ENCODE data around the gene CDS2. TPM values are rescaled to one million over a fixed set of nuclear protein-coding genes. Genes with fewer than 3 reads are reported as not detected.
"Not testable (repeated sequence)": the region's sequence is repeated elsewhere in the genome, so short reads cannot be mapped to it uniquely, and the experiment has no call there.

Gene CDS2
- 54.2 and 62.3 TPM in 2 replicates for total RNA-seq

DNA sequence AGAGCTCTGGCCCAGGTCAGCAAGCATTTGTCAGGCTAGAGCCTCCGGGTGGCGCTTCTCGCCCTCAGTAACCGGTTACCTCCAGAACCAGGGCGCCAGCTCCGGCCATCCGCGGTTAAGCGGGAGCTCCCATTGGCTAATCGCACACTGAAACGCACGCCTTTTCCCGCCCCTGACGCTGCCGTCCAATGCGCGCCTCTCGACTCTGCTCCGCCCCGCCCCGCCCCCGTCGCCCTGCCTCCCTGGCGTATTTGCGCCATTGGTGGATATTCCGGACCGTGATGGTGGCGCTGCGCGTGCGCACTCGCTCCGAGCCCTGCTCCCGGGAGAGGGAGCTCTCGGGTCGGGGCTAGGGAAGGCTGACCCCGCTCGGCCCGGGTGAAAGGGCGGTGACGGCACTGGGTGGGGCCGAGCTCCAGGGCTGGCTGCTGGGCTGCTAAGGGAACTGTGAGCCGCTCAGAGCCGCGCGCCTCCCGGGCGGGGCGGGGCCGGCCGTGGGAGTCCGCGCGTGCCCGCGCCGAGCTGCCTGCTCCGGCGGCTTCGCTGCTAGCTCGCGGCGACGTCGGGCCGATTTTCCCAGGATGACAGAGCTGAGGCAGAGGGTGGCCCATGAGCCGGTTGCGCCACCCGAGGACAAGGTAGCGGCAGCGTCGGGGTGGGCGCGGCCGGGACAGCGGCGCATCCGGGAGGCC is at the start of gene CDS2:
Gene CDS2 (plus strand): TSS at position 497 of the 692 bp plus-strand sequence. CDS start 85 bp downstream, at position 582.
- intact Hi-C loops (cut with micrococcal nuclease) = loop anchor here (1.0 to 10.0 kb wide), 9 partner anchors 7 to 1112 kb away; partner anchors contain the start of genes MCM8, PCNA, RNF24 and TRMT6

DNA sequence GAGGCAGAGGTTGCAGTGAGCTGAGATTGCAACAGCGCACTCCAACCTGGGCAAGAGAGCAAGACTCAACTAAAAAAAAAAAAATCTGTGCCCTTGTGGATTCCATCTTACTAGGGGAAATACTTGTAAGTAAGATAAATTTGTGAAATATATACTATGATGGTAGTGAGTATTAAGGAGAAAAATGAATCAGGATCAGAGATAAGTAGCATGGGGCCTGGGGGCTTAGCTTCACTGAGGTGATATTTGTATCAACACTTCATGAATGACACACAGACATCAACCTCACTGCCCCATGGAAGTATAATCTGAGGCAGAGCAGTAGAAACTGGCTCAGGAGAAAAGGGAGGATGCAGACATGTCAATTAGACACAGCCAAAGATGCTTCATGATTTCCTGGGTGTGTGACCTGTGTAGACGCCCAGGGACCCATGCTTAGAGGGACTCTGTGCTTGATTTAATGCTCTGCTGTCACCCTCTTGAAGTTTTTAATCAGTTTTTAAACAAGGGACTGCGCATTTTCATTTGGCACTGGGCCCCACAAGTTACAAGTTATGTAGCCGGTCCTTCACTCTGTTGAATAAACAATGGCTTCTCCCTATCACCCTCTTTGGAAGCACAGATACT is 48.9 kb upstream of the CDS2 start:
- intact Hi-C loops (cut with micrococcal nuclease) = loop anchor here (1.0 to 2.0 kb wide), 8 partner anchors 9 to 264 kb away; partner anchors contain the start of genes CDS2 and SLC23A2

DNA sequence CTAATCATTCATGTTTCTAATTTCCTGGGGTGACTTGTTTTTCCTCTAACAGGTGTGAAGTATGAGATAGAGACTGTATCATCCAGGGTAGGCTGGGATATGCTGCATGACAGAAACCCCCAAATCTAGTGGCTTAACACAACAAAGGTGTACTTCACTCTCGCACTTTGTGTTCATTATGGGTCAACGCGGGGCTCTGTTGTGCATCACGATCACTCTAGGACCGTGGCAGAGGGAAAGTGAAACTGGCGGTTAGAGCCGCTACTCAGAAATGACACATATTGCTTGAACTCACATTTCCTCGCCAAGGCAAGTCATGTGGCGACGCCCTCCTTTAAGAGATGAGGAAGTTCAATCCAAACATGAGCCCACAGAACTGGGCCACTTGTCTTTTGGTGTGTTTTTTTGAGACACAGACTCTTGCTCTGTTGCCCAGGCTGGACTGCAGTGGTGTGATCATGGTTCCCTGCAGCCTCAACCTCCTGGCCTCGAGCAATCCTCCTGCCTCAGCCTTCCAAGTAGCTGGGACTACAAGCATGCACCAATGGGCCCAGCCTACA is 48.3 kb upstream of the CDS2 start:
- intact Hi-C loops (cut with micrococcal nuclease) = loop anchor here (1.0 to 2.0 kb wide), 8 partner anchors 9 to 264 kb away; partner anchors contain the start of genes CDS2 and SLC23A2

DNA sequence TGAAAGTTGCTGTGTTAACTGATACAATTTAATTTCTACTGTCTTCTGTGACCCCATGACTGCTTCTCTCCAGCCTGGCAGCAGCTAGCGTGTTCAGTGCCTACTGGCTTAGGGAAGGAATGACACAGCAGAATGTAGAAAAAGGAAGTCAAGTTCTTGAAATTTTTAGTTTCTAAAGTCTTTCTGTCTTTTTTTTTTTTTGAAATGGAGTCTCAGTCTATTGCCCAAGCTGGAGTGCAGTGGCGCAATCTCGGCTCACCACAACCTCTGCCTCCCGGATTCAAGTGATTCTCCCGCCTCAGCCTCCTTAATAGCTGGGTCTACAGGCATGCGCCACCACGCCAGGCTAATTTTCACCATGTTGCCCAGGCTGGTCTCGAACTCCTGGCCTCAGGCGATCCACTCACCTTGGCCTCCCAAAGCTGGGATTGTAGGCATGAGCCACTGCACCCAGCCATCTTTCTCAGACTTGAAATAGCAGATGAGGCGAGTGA is 46.4 kb upstream of the CDS2 start:
- intact Hi-C loops (cut with micrococcal nuclease) = no loop called here

DNA sequence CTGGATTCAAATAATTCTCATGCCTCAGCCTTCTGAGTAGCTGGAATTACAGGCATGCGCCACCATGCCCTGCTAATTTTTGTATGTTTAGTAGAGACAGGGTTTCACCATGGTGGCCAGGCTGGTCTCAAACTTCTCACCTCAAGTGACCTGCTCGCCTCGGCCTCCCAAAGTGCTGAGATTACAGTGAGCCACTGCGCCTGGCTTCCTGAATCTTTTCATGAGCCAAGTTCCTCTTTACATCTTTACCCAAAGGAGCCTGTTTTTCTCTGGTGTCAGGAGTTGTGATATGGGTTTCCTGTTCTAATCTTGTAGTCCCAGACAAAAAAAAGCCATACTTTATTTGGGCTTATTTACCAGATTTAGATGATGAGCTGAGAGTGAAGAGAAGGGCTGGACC is 41.4 kb upstream of the CDS2 start:
- intact Hi-C loops (cut with micrococcal nuclease) = no loop called here

DNA sequence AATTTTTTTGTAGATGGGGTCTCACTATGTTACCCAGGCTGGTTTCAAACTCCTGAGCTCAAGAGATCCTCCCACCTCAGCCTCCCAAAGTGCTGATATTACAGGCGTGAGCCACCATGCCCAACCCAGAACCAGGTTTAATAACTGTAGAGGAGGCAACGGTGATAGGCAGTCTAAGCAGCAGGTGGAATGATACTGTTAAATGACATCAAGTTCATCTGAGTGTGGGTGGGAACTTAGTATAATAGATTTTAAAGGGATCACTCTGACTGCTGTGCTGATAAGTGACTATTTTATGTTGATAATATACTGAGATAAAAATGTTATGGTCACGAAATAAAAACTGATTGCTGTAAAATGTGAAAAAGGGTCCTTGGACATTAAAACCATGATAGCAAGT is 38.1 kb upstream of the CDS2 start:
- intact Hi-C loops (cut with micrococcal nuclease) = no loop called here

DNA sequence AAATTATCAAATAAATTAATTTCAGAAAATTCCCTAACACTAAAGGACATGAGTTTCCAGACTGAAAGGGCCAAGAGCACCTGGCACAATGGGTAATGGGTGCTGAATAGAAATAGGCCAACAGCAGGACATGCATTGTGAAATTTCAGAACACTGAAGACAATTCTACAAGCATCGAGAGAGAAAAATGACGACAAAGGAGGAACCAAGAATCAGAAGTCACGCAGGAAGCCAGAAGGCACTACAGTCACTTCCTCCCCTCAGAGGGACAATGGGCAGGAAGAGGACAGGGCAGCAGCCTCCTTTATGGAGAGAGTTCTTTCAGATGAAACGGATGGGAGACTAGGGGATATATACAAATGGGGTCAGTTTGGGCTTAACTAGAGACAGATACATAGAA is 36.6 kb upstream of the CDS2 start:
- intact Hi-C loops (cut with micrococcal nuclease) = loop anchor here (1.0 kb wide), 2 partner anchors 10 to 12 kb away; no protein-coding TSS in a partner anchor

DNA sequence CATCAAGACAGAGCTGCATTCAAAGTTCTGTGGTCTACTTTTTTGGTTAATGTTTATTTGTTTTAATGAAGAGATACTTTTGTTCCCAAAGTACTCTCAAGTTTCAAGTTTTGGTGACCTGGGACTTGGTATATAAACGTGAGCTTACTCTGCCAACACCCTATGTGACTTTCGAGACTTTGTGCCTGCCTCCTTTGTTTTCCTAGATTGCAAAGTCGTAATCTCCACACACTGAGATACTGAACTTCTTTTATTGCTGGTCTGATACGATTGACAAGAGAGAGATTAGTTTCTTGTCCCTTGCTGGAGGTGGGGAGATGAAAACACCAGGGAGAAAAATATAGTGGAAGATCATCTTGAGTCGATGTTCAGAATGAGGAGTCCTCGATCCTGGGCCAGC is 34.9 kb upstream of the CDS2 start:
- intact Hi-C loops (cut with micrococcal nuclease) = no loop called here

DNA sequence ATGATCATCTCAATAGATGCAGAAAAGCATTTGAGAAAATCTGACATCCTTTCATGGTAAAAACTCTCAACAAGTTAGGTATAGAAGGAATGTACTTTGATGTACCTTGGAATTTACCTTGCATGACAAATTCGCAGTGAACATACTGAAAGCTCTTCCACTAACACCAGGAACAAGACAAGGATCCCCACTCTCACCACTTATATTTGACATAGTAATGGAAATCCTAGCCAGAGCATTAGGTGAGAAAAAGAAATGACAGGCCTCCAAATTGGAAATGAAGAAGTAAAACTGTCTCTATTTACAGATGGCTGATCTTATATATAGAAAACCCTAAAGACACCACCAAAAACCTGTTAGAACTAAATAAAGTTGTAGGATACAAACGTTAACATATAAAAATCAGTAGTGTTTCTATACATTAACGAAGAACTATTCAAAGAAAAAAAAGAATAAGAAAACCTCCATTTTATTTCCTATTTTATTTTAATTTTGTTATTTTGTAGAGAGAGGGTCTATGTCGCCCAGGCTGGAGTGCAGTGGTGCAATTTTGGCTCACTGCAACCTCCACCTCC is 34.0 kb upstream of the CDS2 start:
- intact Hi-C loops (cut with micrococcal nuclease) = no loop called here

DNA sequence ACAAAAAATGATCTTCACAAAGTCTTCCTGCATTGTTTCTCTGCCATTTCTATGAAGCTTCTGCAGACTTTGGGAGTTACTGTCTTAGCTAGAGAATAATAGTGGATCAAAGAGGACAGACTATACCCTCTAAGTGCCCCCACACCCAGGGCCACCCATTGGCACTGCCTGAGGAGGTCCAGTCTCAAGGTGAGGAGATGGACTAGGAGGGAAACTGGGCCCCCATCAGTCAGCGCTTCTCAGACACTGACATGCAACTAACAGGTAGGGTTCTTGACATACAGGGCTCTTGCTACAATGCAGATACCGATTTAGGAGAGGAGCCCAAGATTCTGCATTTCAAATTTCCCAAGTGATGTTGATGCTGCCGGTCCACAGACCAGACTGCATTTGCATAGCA is 31.4 kb upstream of the CDS2 start:
- intact Hi-C loops (cut with micrococcal nuclease) = no loop called here

DNA sequence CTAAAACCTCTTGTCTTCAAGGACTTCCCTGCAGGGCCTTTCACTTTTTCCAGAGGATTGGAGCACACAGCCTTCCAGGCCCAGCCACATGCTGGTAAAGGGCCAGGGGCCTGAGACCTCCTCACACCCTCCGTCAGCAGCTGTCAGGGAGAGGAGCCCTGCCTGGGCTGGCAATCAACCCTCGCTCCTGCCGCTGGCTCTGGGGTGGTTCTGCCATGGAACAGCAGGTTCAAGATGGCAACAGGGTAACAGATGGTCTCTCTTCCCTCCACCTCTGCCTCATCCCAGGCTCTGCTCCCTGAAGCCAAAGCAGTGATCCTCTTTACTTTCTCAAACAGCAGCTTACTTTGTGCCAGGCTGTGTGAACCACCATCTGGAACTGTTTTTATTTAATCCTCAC is 30.9 kb upstream of the CDS2 start:
- intact Hi-C loops (cut with micrococcal nuclease) = no loop called here

DNA sequence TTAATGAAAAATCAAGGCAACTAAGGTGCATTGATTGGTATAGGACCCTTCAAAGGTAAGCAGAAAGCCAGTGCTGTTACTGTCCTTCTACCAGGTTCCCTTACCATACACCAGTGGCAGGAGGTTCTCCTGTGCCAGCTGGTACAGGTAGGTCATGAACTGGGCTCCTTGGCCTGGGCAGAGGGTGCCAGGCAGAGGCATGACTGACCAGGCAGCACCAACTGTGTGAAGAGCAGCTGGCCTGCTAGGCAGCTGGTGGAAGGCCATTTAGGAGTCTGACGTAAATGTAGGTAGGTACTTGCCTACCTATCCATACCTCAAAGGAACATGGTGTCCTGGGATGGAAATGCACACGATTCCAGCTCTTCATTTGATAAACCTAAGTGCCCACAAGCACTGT is 30.3 kb upstream of the CDS2 start:
- intact Hi-C loops (cut with micrococcal nuclease) = no loop called here

DNA sequence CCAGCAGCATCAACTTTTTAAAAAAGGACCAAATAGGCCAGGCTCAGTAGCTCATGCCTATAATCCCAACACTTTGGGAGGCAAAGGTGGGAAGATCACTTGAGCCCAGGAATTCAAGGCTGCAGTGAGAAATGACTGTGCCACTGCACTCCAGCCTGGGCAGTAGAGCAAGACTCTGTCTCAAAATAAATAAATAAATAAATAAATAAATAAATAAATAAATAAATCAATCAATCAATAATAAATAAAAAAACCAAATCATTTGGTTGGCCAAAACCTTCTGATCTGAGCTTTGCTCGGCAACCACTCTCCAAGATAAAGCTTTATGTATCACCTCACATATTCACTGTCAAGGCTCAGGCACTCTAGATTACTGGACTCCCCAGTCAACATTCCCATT is 27.8 kb upstream of the CDS2 start:
- intact Hi-C loops (cut with micrococcal nuclease) = not testable (repeated sequence)

DNA sequence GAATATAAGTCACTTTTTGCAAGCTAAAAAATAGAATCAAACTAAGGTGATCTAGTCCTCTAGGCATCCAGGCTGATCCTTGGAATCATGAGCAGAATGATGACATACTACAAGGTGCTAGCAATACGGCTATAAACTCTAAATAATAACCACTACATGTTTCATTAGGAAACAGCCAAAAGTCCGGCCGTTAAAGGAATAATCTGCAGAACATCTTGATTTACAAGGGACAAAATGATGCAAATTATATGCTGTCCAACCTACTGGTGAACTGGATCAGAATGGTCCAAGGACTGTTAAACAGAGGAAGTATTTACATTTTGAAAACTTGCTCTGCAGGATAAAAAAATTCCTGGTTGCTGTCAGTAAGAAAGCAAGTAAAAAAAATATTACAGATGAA is 26.9 kb upstream of the CDS2 start:
- intact Hi-C loops (cut with micrococcal nuclease) = loop anchor here (1.0 to 5.0 kb wide), 9 partner anchors 10 to 493 kb away; no protein-coding TSS in a partner anchor

DNA sequence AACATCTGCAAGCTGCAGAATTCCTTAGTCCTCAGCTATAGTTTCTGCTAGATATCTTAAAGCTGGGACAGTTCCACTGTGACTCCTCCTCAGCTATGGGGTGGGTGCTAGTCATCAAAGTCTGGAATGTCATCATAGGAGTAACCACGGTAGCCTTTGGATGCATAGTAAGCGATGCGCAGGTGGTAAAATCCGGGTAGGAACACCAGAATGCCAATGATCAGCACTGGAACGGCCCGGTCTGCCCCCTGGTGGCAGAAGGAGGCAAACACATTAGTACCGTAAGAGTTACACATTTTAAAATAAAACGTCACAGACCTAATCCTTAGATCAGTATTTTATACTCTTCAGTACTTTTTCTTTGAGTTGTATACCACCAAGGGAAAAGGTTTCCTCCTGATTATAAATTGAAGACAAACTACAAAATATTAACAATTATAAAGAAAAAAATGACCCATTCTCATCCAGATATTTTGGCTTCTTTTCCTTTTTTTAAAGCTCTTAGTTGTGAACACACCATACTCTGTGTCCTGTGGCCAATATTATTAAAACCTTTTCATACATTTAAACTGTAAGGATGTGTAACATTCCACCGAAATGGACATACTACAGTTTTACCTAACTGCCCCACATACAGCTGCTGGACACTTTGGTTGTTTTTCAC is 26.0 kb upstream of the CDS2 start:
- intact Hi-C loops (cut with micrococcal nuclease) = loop anchor here (1.0 to 5.0 kb wide), 9 partner anchors 11 to 494 kb away; no protein-coding TSS in a partner anchor

DNA sequence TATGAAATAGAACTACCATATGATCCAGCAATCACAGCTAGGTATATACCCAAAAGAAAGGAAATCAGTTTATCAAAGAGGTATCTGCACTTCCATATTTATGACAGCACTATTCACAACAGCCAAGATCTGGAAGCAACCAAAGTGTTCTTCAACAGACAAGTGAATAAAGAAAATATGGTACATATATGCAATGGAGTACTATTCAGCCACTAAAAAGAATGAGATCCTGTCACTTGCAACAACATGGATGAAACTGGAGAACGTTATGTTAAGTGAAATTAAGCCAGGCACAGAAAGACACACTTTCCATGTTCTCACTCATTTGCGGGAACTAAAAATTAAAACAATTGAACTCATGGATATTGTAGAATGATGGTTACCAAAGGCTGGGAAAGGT is 22.3 kb upstream of the CDS2 start:
- intact Hi-C loops (cut with micrococcal nuclease) = loop anchor here (5.0 kb wide), 2 partner anchors 132 to 497 kb away; no protein-coding TSS in a partner anchor

DNA sequence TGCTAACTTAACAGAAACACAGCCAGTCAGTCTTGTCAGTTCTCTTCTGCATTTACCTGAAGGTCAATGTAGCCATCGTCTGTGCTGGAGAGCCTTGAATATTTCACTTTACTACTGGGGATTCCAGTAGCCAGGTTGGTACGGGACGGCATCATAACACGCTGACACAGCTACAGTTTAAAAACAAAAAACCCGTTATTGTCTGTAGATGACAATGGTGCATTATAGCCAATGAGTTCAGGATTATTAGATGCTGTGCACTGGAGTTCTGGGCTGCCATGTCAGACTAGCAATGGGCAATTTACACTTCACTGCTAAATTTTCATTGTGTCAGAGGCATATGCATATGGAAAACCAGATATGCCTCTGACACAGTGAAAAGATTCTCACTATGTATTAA is 17.5 kb upstream of the CDS2 start:
- intact Hi-C loops (cut with micrococcal nuclease) = no loop called here

DNA sequence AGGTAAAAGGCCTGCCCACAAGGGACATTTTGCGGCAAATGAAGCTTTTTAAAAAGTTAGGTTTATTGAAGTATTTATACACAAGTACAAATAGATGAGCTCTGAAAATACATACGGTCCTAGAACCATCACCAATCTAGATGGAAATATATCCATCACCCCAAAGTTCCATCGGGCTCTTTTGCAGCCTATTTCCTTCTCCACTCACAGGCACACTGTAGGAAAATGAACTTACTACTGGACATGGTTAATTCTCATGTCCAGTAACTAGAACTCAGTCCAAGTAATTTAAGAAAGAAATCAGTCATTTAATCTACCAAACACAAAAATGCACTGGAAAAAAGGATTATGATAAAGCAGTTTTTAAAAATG is 13.2 kb upstream of the CDS2 start:
- intact Hi-C loops (cut with micrococcal nuclease) = no loop called here

DNA sequence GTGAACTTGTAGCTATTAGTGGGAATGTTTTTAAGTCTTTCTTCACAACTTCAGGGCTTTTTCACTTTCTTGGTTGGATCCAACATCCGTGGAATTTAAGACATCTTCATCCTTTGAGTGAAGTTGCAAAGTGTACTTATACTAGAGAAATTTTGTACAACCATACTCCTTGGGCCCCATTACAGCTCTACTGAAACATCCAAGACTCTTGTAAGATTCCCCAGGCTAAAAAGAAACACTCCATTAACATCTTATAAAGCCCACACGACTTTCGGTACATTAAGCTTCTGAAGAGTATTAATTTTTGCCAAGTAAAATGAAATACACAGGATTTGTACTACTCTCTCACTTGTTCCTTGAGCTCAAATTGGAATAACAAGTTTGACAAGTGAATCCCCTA is 12.4 kb upstream of the CDS2 start:
- intact Hi-C loops (cut with micrococcal nuclease) = no loop called here

DNA sequence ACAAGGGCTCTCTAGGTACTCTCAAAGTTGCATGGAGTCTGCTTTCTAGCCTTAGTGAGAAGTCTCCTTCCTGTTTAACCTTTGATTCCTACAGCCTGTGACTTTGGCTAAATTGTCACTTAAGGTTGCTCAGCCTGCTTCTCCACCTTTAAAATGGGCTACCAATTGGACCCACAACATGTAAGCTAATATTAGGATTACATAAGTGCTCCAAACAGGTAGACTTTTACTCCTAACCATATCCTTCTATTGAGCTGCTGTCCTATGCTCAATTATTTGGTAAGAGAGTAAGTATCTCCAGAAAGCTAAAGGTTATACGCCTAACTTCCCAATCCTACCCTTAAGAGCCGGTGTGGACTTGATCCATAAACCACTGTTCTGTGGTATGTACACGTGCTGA is 9.9 kb upstream of the CDS2 start:
- intact Hi-C loops (cut with micrococcal nuclease) = no loop called here

All from T-helper 1 cell treated with Interleukin-12 subunit alpha and Interleukin-12 subunit beta and Interleukin-4 antibody, amounts not matched to agents 30 ng/mL and 1 ng/mL, for 36 hours (primary cell).